Erythroblast (primary cell): ENCODE data around the gene AOPEP.

Source experiments
- GATA1 ChIP-seq: IDR thresholded peaks from 2 replicates; pipeline ENCODE4 v1.6.1; 2011; ENCODE audit warnings: low read depth, mild to moderate bottlenecking, control low read depth, low read length, moderate library complexity
- POLR2A ChIP-seq: IDR thresholded peaks from 2 replicates; pipeline ENCODE4 v1.6.1; 2011; ENCODE audit warnings: mild to moderate bottlenecking, low read length

- TF ChIP-seq POLR2A (no peak), GATA1 (no peak)
These were observed 97.2 kb downstream of the AOPEP start for GRCh38 chr9:94823710-94824109.
